Natural killer cell (primary cell): ENCODE measurements around the gene TMEM82. TPM values are rescaled to one million over a fixed set of nuclear protein-coding genes. Genes with fewer than 3 reads are reported as not detected.

ENCODE experiments used
- ATAC-seq, 3 donors: fragments of 150-1000 bp in 2 of 3; fragments of 200-7000 bp in 1 of 3; cut with Tn5 transposase; 1 replicate in 1 of 3; 2 replicates in 2 of 3; pipeline ENCODE4 v1.10.0; 2021; ENCODE audit warnings: mild to moderate bottlenecking in 2 of 3, moderate library complexity in 2 of 3
- DNase-seq, 2 donors: peaks; one replicate each; pipeline versions ENCODE4 v3.0.0 to v3.0.0-alpha.2; 2013 to 2021; ENCODE audit warnings: mixed read lengths in 1 of 2
- H3K27ac ChIP-seq: one replicate; pipeline ENCODE4 v1.5.1; 2013; ENCODE audit warnings: mild to moderate bottlenecking, low read length
- H3K27me3 ChIP-seq: one replicate; pipeline ENCODE4 v1.6.1; 2013; ENCODE audit warnings: low read length; ENCODE audit not compliant: control insufficient read depth, insufficient read depth
- H3K36me3 ChIP-seq: one replicate; pipeline ENCODE4 v1.6.1; 2013; ENCODE audit warnings: low read length; ENCODE audit not compliant: control insufficient read depth, insufficient read depth
- H3K4me1 ChIP-seq: one replicate; pipeline ENCODE4 v1.6.1; 2013; ENCODE audit warnings: low read length; ENCODE audit not compliant: control insufficient read depth, insufficient read depth
- H3K4me3 ChIP-seq: one replicate; pipeline ENCODE4 v1.5.1; 2013; ENCODE audit warnings: low read length
- H3K9me3 ChIP-seq: one replicate; pipeline ENCODE4 v1.6.1; 2013; ENCODE audit warnings: low read length; ENCODE audit not compliant: control insufficient read depth, insufficient read depth
- H3K27ac Mint-ChIP-seq, 2 donors: one replicate each; pipeline ENCODE4 v1.8.0; 2022; ENCODE audit warnings: mild to moderate bottlenecking in 2 of 2, mixed read lengths in 2 of 2, moderate library complexity in 1 of 2
- H3K27me3 Mint-ChIP-seq, 2 donors: one replicate each; pipeline ENCODE4 v1.8.0; 2022; ENCODE audit warnings: low read depth in 2 of 2, mixed read lengths in 2 of 2
- H3K36me3 Mint-ChIP-seq: one replicate; pipeline ENCODE4 v1.8.0; 2022; ENCODE audit warnings: mixed read lengths
- H3K4me1 Mint-ChIP-seq, 2 donors: one replicate each; pipeline ENCODE4 v1.8.0; 2022; ENCODE audit warnings: mixed read lengths in 2 of 2
- H3K4me3 Mint-ChIP-seq: one replicate; pipeline ENCODE4 v1.8.0; 2022; ENCODE audit warnings: mild to moderate bottlenecking, moderate library complexity, mixed read lengths
- H3K9me3 Mint-ChIP-seq, 2 donors: one replicate each; pipeline ENCODE4 v1.8.0; 2022; ENCODE audit warnings: mixed read lengths in 2 of 2
- CTCF ChIP-seq: fragments of 200-600 bp; IDR thresholded peaks from one replicate; pipeline ENCODE4 v1.8.0; 2022; ENCODE audit warnings: antibody characterized with exemption
- WGBS: methylation state at CpG from one replicate; pipeline ENCODE4 v1.1.7; 2013; ENCODE audit warnings: missing lambda C conversion rate; ENCODE audit not compliant: insufficient coverage; 5-methylcytosine and 5-hydroxymethylcytosine counted together
- intact Hi-C: fragments of 100-400 bp; cut with micrococcal nuclease; formaldehyde crosslinking; loops from one replicate; pipeline ENCODE4 v1.14.2; 2022
- total RNA-seq, 4 donors: library from RNA; stranded (reverse); fragments of 120-200 nt in 1 of 4; gene quantifications; one replicate each; pipeline versions ENCODE4 v1.2.3 to v1.2.4, GENCODE V29; 2013 to 2022

TMEM82 gene
- total RNA-seq, 3 donors from 2014 or later (not counting 1 experiment from before 2014, with no cell fraction given) = not detected

GRCh38 chr1:15730423-15730822, 11.9 kb upstream of the TMEM82 start:
- DNase-seq (no peak), ATAC-seq (no peak)
- no peaks in the 10 kb centered on the region for H3K27me3 Mint-ChIP-seq
- no peaks in the 10 kb centered on the region for H3K4me1 Mint-ChIP-seq
- H3K36me3 ChIP-seq = peaks cover 66% of the 10 kb centered on the region
- no peak overlapping the region for H3K4me3 Mint-ChIP-seq
- H3K9me3 ChIP-seq = no peaks in the 10 kb centered on the region
- H3K27ac ChIP-seq = no peak overlapping the region
- TF ChIP-seq CTCF = no peak
- no peak overlapping the region for H3K27ac Mint-ChIP-seq
- intact Hi-C loops = no loop called here
- no peaks in the 10 kb centered on the region for H3K4me1 ChIP-seq
- no peaks in the 10 kb centered on the region for H3K27me3 ChIP-seq
- H3K9me3 Mint-ChIP-seq = no peaks in the 10 kb centered on the region
- WGBS = 97% methylated on average over 16 of the region's 16 CpGs
- H3K4me3 ChIP-seq = no peak overlapping the region
- no peaks in the 10 kb centered on the region for H3K36me3 Mint-ChIP-seq

DNA sequence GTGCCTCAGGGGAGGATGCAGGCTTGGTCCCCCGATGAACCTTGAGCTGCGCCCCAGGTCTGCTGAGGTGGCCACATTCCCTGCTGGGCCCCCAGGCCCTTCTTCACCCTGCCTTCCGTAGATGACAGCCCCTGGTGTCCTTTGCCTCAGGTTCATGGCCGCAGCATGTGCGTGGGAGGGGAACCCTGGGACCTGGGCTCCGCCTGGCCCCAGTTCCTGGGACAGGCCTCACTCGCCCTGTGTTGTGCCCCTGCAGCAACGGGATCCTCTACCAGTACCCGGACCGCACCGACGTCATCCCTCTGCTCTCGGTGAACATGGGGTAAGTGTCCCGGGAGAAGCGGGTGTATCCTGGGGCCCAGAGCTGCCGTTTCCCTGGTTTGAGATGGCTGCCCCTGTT, 11.4 kb upstream of the TMEM82 start:
- 98% methylated on average over 16 of the region's 16 CpGs for WGBS
- intact Hi-C loops = no loop called here
- H3K27ac Mint-ChIP-seq = no peak overlapping the region
- no peak overlapping the region for H3K4me3 Mint-ChIP-seq
- Histone ChIP-seq H3K4me1 (no peaks in the 10 kb centered on the region), H3K36me3 (peaks cover 61% of the 10 kb centered on the region), H3K4me3 (no peak overlapping the region), H3K27me3 (no peaks in the 10 kb centered on the region), H3K27ac (no peak overlapping the region), H3K9me3 (no peaks in the 10 kb centered on the region)
- no peaks in the 10 kb centered on the region for H3K4me1 Mint-ChIP-seq
- H3K9me3 Mint-ChIP-seq = no peaks in the 10 kb centered on the region
- ATAC-seq (no peak), DNase-seq (no peak)
- H3K27me3 Mint-ChIP-seq = no peaks in the 10 kb centered on the region
- no peaks in the 10 kb centered on the region for H3K36me3 Mint-ChIP-seq
- TF ChIP-seq CTCF = no peak

GRCh38 chr1:15731735-15732685, 10.3 kb upstream of the TMEM82 start:
- no peak for DNase-seq
- peaks cover 56% of the 10 kb centered on the region for H3K36me3 ChIP-seq
- Mint-ChIP-seq H3K9me3 (no peaks in the 10 kb centered on the region), H3K27me3 (no peaks in the 10 kb centered on the region), H3K27ac (no peak overlapping the region), H3K36me3 (no peaks in the 10 kb centered on the region), H3K4me1 (no peaks in the 10 kb centered on the region), H3K4me3 (no peak overlapping the region)
- H3K4me3 ChIP-seq = no peak overlapping the region
- intact Hi-C loops = no loop called here
- H3K27me3 ChIP-seq = no peaks in the 10 kb centered on the region
- WGBS = 97% methylated on average over 39 of the region's 39 CpGs
- H3K27ac ChIP-seq = no peak overlapping the region
- ATAC-seq = no peak
- TF ChIP-seq CTCF = no peak
- no peaks in the 10 kb centered on the region for H3K4me1 ChIP-seq
- no peaks in the 10 kb centered on the region for H3K9me3 ChIP-seq
